ENCODE results near the gene ARHGAP15.

The ARHGAP15 gene

DNA sequence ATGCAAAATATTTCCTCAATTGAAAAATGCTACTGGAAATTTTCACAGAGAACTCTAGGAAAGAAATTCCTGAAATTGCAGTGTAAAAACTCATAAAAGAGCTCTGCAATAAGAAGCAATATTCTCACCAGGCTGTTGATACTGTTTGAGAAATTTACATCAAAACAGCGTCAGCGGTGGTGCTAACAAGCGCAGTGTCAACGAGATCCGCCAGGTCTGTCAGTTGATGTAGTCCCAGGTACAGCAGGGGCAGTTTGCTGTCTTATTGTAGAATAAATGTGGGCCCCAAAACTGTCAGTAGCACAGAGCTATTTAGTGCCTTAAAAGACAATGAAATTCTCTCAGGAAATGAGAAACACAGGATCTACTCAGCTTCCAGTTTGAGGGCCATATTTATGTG lies 611.2 kb downstream of the ARHGAP15 start:
- DNase-seq = no peak

DNA sequence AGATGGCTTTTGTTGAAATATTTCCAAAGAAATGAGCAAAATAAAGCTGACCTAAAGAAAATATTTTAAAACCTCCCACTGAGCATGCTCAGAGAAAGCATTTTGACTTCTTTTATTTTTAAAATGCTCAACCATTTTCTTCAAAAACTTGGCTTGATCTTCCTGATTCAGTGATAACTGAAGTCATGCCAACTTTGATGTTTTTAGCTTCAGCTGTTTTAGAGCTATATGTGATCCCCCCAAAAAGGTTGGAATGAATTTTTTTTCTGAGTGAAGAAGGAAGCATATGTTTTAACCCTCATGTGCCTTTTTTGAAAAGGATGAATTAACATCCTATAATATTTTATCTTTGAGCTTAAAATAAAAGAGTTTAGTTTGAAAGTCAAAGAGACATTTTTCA lies 612.0 kb downstream of the ARHGAP15 start:
- no peak for DNase-seq

DNA sequence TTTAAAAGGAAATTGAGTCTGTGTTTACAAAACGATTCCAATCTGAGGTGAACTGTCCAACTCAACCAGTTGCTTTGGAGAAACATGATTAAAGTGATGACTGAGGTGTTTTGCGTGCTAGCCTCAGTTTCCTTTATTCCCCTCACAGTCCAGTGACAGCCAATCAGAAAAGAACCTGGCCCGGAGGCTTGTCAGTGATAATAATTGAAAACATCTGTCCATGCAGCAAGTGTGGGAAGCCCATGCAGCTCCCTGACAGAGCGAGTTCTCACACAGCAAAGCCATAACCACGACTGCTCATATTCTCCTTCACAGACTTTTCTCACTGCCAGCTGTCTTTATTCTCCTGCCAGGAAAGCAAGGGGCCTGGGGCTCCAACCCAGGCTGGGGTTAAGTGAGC lies 613.4 kb downstream of the ARHGAP15 start:
- no peak for DNase-seq

DNA sequence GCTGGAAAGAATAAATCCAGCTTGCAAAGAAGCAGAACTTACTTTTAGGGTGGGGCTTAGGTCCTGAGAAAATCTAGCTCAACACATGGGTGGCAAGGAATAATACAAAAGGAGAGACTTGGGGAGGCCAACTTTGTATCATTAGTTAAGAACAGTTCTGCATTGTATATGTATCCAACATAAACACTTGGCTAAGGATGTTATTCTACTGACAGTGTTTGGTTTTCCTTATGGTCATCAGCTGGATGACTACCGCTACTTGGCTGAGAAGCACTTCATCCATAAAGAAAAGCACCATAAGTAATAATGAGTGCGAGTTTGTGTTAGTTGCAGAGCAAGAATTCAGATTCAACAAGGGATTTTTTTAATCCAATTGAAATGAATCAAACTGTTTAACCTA lies 614.9 kb downstream of the ARHGAP15 start:
- no peak for DNase-seq

DNA sequence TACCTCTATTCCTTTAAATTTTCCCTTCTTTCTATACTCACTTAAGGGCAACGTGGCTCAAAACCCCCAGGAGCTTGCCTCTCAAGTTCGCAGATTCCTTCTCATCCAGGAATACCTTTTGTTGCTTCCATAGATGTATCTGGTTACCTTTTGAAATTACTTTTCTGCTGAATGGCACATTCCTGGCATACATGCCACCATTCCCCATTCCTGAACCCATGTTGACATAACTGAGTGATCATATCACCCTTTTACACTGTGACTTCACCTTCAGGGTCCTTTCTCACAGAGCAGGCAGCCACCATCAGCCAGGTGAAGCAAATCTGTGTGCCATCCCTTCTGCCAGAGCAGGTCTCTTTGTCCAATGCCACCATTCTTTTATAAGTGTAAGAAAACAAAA lies 615.8 kb downstream of the ARHGAP15 start:
- no peak for DNase-seq

DNA sequence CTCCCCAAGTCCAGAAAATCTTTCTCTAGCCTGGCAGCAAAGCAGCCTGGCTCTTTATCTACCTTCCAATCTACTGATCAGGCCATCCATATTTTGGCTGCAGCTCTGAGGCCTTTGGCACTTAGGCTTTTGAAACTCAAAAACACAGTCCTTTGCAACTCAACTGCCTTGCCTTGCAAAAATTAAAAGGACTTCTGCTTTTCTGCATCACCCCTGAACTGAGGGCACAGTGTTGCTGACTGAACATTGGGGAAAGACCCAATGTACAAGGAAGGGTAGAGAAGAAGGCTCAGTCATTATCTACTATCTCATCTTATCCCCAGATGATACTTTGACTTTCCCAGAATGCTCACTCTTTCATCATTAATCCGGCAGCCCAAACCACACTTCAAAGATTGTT lies 625.5 kb downstream of the ARHGAP15 start:
- DNase-seq = no peak

DNA sequence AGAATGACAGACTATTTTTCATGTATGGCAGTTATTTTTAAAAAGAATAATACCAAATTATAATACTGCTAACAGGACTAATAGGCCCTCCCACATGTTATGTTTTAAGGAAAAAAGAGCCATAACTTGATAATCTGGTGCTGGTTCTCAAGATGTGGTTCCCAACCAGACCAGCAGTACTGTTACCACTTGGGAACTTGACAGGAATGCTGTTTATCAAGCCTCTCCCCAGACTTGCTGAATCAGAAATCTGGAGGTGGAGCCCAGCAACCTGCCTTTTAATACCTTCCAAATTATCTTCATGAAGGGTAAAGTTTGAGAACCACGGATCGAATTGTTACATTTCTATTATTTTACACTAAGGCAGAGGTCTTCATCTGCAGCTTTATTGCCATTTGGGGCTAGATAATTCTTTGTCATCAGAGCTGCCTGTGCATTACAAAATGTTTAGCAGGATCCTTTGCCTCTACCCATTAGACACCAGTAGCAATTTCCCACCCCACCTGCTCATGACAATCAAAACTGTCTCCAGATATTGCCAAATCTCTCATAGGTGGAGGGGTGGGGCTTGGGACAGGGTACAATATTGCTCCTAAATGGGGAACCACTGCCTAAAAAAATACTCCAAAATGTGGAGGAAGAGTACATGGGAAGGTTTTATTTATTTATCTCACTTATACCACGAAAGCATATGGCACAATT lies 629.6 kb downstream of the ARHGAP15 start:
- DNase-seq = no peak

DNA sequence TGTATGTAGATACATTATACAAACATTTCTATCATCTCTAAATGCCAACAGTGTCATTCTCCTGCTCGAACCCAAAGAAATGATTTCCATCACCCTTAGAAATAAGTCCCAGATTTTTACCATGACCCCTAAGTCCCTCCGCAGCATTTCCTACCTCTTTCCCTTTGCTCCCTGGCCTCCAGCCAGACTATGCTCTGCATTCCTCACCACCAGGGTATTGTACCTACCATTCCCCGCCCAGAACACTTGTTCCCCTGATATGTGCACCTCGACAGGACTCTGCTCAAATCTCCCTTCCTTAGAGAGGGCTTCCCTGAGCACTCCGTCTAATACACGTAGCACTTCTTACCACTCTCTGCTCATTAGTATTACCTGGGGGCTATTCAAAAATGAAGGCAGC lies 630.2 kb downstream of the ARHGAP15 start:
- no peak for DNase-seq

DNA sequence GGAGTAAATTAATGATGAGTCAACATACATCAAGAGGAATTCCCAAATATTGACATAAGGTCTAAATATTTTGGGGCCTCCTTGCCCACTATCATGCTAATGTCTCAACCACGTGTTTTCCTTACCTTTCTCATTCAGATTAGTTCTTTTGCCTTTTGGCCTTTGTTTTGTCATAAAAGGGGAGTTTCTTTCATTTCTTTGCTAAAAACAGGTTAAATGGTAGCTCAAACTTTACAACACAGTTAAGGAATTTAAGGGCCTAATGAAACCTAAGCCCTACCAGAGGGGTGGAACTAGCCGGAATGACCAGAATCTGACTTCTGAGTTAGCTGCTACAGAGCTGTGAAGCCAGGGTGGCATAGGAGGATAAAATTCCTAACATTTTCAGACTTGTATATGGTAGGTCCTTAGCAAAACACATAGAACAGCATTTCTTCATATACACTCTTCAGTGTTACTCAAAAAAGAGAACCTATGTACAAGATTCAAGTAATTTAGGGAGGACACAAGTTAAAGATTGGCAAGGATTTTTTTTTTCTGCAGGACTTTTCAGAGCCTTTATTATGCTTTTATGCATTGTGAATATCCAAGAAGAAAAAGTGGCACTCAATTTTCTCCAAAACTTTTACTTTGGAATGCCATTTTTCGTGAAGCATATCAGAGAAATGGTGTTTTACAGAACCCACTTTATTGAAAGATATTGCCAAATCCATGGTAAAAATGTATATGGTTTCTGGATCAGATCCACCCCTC lies 633.1 kb downstream of the ARHGAP15 start:
- DNase-seq = no peak

DNA sequence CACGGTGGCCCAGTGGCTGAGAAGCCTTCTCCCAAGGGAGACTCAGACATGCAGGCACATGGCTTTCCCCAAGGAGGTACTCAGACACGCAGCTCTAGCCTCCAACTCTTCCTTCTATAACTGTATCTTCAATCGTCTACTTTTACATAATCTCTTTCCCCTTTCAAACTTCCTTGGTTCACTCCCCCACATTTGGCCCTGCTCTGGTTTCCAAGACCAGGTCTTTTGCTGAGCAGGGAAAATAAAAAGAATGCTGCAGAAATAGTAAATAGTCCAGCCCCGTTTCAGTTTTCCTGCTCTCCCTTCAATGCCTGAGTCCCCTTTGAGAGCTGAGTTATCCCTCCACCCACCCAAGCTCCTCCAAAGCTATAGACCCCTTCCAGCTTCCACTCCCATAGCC lies 635.0 kb downstream of the ARHGAP15 start:
- DNase-seq = no peak

DNA sequence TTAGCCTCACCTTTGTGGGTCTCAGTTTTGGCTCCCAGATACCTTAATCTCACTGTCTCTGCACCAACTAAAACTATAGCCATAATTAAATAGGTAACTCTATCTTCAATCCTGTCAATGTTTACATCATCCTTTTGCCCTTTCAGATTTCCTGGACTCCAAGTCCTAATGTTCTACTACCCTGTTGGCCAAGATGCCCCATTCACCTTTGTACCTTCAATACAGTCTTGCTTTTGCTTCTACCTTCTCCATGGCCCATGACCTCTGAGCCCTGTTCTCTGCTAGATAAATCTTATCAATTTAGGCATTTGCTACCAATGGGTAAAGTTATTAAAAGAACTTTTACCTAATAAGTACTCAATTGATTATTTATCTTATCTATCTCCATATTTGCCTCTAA lies 635.5 kb downstream of the ARHGAP15 start:
- DNase-seq = no peak

DNA sequence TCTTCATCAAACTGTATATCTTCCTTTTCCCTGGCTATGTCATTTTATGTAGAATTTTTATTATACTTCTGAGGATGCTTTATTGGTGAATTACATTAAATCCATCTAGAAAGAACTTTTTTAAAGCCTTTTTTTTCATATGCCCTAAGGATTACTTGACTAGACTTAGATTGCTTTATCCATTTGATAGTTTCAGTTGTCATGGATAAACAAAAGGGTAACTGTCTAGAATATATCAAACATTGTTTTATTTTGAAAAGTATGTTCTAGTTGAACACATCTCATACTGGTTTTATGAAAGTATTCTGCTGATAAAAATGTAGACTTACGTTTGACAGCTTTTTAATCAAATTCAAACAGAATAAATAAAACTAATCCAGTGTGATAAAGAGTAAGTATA lies 639.8 kb downstream of the ARHGAP15 start:
- no peak for DNase-seq

DNA sequence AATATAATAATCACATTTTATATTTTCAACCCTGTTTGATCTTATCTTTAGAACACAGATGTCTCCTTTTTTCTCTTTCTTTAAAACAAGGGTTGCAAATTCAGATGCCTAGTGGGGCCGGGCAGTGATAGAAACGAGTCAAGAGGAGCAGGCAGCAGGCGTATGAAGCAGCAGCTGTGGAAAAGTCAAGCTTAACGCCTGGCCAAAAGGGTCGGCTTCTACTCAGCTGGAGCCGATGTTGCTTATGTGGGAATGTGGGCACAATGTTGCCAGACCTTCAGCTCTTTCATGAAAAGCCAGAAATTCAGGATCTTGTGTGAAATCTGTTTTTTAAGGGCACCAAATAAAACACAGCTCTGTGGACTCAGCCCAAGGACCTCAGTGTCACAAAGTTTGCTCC lies 642.7 kb downstream of the ARHGAP15 start:
- DNase-seq = no peak

DNA sequence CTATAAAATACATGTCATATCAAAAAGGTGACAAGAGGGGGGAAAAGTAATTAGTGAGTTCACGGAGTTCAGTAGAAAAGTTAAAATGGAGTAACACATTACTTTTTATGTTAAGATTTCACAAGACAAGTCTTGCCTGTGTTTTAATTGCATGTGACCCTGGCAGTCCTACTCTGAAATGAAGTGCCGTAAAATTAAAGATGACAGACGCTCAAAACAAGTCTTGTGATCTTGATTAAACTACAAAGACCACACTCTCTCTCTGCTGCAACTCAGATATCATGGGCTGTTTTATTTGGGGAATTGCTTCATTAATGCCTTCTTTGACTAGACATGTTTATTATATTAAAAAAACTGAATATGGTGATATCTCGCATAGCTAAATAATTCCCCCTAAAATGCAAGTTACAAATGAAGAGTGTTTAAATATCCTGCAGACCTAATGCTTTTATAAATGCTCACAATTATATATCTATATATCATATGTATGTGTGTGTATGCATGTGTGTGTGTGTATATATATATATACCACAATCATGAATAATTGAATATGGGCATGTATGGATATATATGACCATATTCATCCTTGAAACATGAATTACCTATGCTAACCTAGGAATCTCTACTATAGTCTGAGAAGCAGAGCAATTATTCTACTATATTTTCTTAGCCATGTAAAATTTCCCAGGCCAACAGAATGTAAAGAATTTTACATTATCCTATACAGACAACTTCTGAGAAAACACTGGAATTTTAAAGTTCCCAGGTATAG lies 647.5 kb downstream of the ARHGAP15 start:
- DNase-seq = no peak

DNA sequence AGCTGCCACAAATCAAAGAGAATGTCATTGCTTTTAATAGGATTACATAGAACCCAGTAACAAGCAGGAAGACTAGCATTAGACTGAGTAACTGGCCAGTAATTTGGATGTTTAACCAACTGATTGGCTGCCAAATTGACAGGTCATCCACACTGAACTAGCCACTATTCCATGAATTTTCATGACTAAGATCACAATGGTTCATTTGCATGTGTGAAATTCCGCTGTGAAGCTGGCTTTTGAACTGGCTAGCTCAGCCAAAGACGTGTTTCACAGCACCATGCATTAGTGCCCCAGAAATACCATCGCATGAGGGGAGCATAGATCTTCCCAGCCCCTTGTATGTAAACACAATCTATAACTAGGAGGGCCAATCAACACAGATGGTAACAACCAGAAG lies 649.8 kb downstream of the ARHGAP15 start:
- no peak for DNase-seq

DNA sequence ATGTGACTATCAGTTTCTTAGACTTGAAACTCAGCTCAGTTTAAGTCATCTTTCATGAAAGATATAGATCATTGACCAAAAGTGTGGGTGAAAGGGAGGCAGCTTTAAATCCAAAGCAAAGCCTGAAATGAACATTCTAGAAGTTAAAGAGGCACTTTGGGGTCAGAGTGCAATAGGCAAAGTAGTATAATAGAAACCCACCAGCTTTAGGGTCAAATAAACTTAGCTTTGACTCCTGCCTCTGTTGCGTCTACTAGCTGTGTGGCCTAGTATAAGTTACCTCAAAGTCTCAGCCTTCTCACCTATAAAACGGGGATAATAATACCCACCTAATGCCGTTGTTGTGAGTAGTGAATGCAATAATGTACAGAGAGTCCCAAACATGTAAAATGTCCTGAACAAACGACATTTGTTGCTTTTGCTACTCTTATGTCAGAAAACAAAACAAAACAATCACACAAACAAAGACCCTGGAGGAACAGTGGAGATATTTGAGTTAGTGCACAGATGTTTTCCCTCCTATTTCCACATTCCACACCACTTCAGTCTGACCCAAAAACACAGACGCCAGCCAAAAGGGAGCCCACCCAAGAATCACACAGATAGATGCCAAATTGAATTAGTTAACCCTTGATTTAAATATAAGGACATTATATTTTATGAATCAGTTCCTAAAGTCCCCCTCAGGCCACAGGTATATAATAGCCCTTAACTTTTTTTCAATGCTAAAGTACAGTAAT lies 657.0 kb downstream of the ARHGAP15 start:
- DNase-seq = no peak

DNA sequence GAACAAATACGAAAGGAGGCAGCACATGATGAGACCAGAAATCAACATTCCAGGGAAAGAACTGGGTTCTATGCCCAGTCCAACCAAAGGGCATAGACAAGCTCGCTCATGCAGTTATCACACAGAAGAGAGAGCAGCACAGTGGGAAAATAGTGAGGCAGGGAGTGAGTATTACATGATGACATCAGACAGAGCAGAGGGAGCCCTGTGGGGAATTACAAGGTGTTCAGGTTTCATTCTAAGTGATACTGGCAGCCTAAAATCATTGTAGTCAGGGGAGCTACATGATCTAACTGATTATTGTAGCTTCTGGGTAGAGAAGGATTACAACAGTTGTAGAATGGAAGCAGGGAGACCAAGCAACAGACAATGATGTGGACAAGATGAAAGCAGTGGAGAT lies 658.5 kb downstream of the ARHGAP15 start:
- no peak for DNase-seq

DNA sequence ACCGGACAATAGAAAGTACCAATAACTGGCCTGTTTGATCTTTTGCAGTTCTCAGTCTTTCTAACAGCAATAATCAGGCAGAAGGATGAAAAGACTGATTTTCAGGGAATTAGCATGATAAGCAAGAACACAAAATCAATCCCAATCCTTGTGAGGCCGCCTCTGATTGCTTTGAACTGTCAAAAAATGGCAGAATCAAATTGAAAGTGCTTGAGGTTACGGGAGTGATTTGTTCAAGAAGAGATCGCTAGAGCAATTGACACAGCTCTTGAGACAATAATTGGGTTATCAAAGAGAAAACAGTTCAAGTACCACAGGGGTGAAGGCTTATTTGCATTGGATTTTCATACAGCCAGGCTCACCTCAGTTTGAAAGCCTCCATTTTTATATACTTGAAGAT lies 663.4 kb downstream of the ARHGAP15 start:
- no peak for DNase-seq

DNA sequence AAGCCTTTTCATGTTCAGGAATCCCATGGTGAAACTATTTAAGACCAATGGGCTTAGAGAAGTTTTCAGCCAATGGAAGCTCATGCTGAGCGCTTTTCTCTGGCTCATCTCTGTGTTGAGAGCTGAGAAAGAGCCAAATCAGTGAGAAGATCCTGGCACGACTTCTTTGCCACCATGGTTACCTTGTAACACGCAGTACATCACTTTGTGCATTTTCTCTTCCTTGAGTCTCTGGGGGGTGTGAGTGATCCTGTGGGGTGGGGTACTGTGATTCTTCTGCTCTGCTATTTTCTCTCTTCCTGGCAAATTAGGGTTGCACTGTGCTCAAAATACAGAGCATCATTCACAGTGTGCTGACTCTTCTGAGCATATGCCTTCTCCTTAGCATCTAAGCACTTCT lies 664.2 kb downstream of the ARHGAP15 start:
- no peak for DNase-seq

DNA sequence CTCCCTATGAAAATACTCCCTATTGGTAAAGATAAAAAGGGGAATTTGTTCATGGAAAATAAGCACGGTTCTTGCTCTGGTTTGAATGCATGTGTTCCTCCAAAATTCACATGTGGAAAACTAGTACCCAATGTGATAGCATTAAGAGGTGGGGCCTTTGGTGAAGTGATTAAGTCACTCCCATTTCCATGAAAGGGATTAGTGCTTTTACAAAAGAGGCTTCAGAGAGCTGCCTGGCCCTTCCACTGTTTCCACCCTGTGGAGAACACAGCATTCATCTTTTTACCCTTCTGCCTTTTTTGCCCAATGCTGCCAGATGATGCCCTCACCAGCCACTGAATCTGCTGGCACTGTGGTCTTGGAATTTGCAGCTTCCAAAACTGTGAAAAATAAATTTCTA lies 666.8 kb downstream of the ARHGAP15 start:
- no peak for DNase-seq

DNA sequence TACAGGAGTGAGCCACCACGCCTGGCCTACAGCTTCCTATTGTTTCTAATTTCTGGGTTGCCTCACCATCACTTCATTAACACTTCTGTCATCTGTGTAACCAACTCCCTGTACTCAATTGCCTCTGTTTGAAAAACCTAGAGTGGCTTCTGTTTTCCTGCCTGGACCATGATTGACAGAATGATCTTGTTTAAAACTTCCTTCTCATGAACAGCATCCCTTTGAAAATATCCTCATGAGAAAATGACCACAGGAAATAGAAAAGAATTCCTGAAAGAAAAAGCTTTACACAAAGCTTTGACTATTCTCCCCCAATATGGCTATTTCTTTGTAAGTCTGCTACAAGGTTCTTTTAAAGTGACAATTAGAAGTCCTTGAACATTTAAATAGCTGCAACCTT lies 672.3 kb downstream of the ARHGAP15 start:
- DNase-seq = no peak

DNA sequence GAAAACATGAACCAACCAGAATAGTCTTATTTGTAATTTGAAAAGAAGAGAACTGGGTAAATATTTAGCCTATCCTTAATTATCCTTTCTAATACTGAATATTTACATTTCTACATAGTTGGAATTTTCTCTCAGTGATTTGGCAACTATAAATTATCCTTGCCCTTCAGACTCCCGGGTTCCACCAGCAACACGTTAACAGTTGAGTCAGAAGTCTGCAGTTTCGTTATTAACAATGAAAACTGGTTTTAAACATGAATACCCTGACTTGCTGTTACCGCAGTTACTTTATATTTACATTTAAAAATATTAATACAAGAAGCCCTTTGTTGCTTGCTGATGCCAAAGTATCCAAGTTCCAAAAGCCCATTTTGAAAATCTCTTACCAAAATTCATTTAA lies 673.0 kb downstream of the ARHGAP15 start:
- DNase-seq = peak; percentile 72
